ENCODE data around the gene ZFYVE27.

DNA sequence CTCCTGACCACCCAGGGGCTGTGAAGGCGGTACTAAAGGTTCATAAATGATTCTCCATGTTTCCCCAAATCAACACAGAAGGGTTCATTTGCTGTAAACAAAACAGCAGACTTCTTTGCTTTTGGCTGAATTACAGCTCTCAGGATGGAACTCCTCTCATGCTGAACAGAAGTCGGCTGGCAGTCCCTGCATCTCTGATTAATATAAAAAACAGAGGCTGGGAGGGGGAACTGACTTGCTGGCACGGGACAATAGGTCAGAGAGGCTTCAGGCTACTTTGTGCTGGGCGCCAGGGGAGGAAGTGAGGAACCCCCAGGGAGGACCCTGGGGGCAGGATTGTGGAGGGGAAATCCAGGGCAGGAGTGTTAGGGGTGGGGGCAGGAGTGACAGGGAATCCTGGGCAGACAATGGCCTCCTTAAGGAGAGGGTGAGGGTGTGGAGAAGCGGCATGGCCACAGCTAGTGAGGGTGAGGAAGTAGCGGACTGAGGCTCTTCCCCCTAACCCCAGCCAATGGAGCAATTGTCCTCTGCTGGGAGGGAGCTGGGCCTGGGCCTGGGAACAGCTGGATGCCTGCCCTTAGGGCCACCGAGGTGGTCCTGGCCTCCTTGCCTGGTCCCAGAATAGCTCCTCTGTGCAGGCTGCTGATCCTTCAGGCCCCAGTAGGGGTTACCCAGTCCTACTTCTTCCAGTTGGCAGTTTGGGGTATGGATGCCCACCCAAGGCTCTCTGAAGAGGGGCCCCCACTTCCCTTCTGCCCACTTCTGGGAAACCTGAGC is 44.1 kb downstream of the ZFYVE27 start:
- TF ChIP-seq SP1 (IDR thresholded peaks at IDR 0.05; ENCODE audit: low read depth, low read length) (no peak), TAF1 (IDR thresholded peaks at IDR 0.05; ENCODE audit: borderline replicate concordance, low read depth, low read length) (no peak), SRF (IDR thresholded peaks at IDR 0.05; ENCODE audit: low read depth in 2 of 2, low read length in 2 of 2) (no peak)
